Measurements from ENCODE around the gene ARHGAP42.
"Not testable (repeated sequence)": the region's sequence is repeated elsewhere in the genome, so short reads cannot be mapped to it uniquely, and the experiment has no call there.

ARHGAP42 gene, protein sequence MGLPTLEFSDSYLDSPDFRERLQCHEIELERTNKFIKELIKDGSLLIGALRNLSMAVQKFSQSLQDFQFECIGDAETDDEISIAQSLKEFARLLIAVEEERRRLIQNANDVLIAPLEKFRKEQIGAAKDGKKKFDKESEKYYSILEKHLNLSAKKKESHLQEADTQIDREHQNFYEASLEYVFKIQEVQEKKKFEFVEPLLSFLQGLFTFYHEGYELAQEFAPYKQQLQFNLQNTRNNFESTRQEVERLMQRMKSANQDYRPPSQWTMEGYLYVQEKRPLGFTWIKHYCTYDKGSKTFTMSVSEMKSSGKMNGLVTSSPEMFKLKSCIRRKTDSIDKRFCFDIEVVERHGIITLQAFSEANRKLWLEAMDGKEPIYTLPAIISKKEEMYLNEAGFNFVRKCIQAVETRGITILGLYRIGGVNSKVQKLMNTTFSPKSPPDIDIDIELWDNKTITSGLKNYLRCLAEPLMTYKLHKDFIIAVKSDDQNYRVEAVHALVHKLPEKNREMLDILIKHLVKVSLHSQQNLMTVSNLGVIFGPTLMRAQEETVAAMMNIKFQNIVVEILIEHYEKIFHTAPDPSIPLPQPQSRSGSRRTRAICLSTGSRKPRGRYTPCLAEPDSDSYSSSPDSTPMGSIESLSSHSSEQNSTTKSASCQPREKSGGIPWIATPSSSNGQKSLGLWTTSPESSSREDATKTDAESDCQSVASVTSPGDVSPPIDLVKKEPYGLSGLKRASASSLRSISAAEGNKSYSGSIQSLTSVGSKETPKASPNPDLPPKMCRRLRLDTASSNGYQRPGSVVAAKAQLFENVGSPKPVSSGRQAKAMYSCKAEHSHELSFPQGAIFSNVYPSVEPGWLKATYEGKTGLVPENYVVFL

DNA sequence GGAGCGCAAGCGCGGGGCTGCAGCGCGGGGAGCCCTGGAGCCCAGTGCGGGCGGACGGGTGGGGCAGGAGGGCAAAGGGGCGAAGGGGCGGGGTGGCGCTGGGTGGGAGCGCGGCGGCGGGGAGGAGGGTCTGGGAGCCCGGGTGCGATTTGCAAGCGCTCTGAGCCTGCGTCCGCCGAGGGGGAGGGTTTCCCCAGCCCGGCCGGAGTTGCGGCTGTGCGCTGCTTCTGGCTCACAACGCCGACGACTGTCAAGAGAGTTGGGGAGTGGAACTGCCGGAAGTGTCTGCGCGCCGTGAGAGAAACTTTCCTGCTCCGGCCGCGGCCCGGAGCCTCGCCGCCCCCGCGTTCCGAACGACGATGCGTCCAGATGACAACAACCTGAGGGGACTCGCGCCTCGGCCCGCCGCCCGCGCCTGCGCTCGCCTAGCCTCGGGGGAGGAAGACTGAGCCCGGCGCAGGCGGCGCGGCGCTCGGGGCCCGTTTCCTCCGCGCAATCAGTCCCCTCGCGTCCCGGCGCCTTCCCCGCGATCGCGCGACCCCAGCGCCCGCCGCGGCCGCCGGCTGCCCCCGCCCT, at the start of gene ARHGAP42:
TSS of gene ARHGAP42 (plus strand) at position 235 of the 576 bp plus-strand sequence. CDS start 391 bp downstream, outside the sequence.
- DNase-seq (ENCODE audit: low spot score) = peak; percentile 57

DNA sequence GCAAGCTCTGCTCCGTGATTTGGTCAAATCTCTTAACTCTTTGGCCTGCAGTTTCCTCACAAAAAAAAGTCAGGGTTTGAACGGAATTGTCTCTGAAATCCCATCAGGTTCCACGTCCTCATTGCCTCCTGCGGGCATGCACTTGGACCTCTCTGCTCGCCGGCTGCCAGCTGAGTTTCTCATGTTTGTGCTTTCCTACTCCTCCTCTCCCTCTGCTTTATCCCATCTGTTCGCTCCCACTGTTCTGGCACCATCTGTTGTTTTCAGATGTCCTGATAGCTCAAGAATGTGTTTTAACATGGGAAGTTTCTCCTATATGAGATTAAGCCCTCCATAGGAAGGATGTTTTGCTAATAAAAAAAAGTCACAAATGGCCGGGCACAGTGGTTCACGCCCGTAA, 49.4 kb upstream of the ARHGAP42 start:
- no peak for DNase-seq (ENCODE audit: low spot score)

DNA sequence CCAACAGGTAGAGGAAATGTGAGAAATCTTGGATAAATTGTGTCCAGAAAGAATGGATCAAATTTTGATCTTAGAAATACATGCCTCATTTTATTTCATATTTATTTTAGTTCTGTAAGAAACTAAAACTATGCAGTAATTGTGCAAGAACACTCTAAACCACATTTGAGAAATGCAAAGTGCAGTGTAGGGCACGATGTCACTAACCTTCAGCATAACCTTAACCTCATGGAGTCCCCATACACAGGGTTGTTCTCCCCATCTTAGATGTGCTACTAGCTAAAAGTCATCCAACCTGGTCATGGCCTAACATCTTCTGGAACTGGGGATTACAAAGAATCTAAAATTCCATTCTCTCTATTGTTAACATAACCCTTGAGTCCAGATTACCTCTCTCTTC, 48.4 kb upstream of the ARHGAP42 start:
- no peak for DNase-seq (ENCODE audit: low spot score)

DNA sequence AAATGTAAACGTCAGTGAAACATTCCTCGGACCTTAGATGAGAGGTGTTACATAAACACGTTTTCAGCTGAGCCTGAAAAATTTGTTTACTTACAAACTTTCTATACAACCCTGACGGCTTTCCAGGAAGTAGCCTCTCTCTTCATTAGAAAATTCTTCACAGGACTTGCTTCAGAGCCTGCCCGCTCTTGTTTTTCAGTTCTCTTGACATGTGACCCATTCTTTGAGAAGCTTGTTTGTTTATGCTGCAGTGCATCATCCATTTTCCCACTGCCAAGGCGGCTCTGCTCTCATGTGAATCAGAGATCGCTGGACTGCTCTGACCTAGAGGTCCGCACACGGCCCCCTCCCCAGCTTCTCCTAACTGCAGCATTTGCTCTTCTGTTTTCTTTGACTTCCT, 47.9 kb upstream of the ARHGAP42 start:
- DNase-seq (ENCODE audit: low spot score) = peak; percentile 10

DNA sequence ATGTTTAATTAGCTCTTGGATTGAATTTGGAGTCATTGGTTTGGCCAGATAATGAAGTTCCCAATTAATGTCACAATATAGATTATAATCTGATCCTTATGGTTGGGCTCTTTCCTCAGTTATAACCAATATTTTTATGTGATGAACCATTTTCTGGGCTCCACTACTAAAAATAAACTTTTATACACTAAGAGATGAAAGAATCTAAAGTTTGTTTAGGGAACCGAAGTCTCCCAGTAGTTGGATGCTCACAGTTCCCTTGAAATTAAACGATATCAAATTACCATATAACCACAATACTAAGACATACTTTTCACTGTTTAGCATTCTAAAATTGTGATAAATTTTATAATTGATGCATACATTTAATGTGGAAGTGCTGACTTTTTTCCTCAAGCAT, 47.0 kb upstream of the ARHGAP42 start:
- DNase-seq (ENCODE audit: low spot score) = no peak

DNA sequence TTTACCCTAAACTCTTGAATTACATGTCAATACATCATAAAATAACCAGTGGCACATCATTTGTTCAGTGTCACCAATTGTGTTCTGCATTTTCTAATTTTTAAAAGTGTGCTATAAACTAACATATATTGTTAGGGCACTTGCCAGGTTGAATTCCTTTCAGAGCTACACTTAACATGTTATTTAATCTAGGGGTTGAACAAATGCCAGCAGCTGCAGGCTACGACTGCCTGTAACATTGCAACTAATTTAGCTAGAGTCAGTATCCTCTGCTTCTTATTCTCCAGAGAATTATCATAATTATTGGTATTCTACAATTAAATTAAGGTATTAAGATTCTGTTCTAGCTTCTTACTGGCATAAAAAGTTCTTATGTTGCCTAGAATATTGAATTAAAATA, 46.4 kb upstream of the ARHGAP42 start:
- no peak for DNase-seq (ENCODE audit: low spot score)

DNA sequence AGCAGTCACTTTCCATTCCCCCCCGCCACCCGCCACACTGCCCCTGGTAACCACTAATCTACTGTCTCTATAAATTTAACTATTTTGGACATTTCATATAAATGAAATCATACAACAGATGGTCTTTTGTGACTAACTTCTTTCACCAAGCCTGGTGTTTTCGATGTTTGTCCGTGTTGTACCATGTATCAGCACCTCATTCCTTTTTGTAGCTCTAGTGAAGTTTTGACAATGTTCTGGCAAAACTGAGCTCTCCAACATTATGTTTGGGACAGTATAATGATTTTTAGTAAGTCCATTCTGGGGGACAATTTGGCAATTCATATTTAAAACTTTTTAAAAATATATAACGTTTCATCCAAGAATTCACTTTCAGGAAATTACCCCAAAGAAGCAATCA, 45.6 kb upstream of the ARHGAP42 start:
- no peak for DNase-seq (ENCODE audit: low spot score)

DNA sequence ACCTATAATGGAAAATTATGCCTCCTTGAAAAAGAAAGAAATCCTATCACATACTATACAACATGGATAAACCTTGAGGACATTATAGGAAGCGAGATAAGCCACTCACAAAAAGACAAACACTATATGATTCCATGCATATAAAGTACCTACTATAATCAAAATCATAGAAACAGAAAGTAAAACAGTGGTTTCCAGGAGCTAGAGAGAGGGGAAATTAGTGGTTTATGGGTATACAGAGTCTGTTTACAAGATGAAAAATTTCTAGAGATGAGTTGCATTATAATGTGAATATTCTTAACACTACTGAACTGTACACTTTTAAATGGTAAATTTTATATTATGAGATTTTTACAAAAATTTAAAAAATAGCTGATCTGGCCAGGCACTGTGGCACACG, 40.5 kb upstream of the ARHGAP42 start:
- DNase-seq (ENCODE audit: low spot score) = no peak

DNA sequence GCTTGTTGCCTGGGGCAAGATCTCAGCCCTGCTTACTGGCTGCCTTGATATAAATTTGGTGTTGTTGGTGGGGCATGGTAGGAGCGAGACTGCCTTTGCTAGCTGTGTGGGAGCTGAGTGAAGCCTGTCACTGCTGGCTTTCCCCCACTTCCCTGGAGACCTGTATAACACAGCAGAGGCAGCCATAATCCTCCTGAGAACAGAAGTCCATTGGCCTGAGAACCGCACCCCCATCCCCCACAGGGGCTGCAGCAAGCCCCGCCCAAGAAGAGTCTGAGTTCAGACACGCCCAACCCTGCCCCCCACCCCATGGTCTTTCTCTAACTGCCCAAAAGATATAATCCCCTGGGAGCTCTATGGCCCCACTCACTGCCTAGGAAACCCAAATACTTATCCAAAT, 39.2 kb upstream of the ARHGAP42 start:
- no peak for DNase-seq (ENCODE audit: low spot score)

DNA sequence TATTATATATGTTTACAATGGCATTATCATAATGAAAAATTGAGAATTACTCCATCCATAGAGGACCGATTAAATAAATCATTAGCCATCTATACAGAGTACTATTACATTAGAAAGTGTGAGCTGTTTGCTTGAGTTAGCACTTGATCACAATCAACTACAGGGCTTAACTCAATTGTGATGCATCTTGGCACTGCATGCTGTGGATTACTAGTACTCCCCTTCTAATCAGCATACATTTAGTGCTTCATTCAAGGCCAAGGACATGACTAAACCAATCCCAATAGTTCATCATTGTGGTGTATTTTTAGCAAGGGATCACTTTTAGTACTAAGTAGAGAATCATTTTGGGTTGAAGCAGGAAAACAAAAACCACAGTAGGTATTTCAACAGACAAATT, 23.5 kb upstream of the ARHGAP42 start:
- DNase-seq (ENCODE audit: low spot score) = no peak

DNA sequence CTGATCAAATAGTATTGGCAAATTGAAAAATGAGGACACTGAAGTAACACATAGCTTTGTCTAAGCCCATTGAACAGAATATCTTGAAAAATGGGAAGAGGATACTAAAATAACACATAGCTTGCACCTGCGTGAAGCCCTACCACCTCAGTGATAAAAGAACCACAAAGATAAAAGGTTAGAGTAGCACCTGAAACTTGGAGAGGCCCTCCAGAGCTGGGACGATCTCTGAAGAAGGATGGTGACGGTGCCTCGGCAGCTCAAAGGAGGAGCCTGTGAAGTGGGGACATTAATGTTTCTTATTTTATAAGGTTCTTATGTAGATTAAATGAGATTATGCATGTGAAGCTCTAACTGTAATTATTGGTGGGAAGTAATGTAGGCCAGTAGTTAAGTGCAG, 23.1 kb upstream of the ARHGAP42 start:
- DNase-seq (ENCODE audit: low spot score) = no peak

DNA sequence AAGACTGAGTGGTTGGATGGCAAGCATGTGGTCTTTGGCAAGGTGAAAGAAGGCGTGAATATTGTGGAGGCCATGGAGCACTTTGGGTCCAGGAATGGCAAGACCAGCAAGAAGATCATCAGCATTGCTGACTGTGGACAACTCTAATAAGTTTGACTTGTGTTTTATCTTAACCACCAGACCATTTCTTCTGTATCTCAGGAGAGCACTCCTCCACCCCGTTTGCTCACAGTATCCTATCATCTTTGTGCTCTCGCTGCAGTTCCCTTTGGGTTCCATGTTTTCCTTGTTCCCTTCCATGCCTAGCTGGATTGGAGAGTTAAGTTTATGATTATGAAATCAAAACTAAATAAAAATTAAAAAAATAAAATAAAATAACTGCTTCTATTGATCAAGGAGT, 20.3 kb upstream of the ARHGAP42 start:
- not testable (repeated sequence) for DNase-seq (ENCODE audit: low spot score)

DNA sequence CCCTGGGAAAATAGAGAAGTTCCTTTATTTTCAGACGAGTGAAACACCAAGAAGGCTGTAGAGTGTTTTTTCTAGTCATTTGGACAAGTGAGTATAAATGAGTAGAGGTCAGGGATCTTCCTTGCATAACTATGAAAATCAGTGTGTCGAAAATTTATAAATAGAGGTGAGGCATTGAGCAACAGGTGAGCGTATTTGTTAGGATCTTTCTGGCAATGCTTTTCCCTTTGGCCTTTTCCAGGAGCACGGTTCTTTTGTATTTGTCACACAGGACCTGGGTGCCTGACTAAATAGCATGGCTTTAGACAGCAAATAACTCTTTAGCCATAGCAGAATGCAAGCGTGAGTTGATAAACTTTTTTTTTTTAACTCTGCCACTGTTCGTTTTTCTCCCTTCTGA, 19.6 kb upstream of the ARHGAP42 start:
- no peak for DNase-seq (ENCODE audit: low spot score)

DNA sequence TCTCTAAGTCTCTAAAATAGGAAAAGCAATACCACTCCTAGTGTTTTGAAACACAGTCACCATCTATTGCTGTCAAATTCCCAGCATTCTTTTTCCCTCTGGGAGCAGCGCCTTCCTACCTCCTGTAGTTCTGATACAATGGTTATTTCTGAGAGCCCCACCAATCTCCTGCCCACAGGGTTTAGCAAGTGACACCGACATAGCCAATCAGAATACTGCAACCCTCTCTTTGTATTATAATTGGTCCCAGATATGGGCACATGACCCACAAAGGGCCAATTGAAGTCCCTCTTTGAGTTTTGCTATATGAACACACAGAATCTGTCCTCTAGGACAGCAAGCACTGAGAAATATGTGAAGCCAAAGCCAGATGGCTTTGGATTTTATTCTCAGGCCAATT, 16.9 kb upstream of the ARHGAP42 start:
- no peak for DNase-seq (ENCODE audit: low spot score)

DNA sequence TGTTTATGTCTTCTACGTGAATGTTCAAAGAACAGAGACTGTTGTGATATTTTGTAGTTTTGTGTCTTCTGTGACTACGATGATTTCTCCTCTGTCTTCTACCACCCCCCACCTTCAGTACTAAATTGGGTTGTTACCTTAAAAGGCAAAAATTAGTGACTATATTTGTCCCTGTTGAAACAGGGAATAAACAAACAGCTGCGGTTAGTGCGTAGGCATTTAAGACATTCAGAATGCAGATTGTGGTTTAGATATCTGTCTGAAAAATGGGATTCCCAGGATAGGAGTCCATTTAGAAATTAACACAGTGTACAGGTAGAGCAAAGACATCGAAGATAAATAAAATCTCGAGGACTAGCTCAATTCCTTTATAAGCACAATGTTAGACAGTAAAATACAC, 15.6 kb upstream of the ARHGAP42 start:
- DNase-seq (ENCODE audit: low spot score) = no peak

DNA sequence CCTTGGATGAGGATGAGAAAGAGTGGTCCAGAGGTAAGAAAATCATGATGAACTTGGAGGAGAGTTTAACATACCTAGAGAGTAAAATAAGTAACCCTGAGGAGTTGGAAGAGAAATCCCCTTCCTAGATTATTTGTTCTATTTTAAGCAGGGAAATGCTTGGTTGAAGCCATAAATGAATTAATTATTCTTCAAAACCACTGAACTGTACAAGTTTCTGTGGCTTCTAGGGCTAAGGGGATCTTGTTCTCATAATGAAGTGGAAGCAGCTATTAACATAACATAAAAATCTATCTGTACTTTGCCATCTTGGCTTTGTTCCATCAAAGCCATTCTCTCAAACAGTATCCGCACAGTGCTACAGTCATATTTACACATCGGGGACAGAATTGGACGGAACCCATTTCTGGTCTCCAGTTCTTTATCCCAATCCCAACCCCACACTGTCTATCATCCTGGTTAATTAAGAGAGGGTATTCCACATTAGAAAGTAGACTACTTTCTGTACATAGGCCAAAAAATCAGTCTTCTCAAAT, 14.5 kb upstream of the ARHGAP42 start:
- DNase-seq (ENCODE audit: low spot score) = no peak

DNA sequence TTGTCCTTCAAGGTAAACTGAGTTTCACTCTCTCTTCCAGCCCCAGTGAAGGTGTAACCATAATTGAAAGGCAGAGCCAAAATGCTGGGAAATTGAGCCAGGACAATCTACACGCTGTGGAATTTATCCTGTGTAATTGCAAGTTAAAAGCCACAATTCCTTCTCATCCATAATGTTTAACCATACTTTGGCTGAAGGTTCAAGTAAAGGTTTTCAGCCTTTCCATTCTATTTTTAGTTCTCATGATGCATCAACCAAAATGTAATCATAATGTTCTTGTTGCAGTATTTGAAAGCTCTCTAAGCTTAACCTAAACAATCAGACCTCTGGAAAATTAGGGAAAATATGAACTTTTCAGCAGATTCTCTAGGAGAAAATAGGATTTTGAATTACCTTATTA, 14.0 kb upstream of the ARHGAP42 start:
- no peak for DNase-seq (ENCODE audit: low spot score)

DNA sequence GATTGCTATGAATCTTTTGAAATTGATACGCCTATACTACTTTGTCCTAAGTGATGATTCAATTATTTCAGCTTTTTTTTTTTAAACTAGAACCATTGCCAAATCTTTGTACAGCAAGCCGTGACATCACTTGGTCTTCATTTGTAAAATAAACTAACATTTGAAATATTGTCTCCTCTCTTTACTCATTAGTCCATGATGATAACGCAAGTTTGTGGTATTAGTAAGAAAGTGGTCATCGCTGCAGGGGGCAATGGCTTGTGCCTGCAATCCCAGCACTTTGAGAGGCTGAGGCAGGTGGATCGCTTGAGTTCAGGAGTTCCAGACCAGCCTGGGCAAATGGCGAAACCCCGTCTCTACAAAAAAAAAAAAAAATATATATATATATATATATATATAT, 12.9 kb upstream of the ARHGAP42 start:
- DNase-seq (ENCODE audit: low spot score) = no peak

DNA sequence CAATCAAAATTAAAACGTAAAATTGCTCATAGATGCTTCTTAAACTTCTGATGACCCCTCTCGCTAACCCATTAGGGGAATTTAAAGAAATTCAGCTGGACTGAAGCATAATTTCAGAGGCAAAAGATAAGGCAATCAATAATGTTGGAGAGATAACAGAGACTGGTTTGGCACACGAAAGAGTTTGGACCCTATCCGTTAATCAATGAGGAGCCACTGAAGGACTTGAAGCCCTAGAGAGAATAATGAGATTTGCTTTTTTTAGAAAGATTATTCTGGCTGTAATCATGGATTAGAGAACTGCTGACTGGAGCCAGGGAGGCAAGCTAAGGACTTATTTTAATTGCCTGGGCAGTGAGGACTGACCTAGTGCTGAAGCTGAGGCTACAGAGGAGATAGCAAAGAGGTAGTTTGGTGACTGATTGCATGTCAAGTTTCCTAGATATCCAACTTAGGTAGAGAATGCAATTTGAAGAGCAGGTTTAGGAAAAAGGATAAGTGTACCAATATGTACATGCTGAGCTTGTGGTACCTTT, 11.9 kb upstream of the ARHGAP42 start:
- no peak for DNase-seq (ENCODE audit: low spot score)

DNA sequence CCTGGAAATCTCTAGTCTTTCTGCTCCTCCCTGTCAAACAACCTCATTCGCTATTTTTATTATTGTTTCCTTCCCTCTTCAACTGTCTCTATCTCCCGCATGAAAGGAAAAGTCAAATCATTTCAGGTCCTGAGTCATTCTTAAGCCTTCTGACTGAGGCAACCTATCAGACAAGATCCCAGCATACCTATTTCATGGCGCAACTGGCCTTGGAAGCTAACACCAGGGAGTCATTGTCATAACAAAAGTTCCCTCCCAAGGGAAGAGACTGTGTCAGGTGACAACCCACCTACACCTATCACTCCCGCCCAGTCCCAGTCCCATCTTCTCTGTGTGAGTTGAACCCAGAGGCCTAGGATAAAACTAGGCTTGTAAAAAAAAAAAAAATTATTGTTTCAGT, 10.2 kb upstream of the ARHGAP42 start:
- no peak for DNase-seq (ENCODE audit: low spot score)

DNA sequence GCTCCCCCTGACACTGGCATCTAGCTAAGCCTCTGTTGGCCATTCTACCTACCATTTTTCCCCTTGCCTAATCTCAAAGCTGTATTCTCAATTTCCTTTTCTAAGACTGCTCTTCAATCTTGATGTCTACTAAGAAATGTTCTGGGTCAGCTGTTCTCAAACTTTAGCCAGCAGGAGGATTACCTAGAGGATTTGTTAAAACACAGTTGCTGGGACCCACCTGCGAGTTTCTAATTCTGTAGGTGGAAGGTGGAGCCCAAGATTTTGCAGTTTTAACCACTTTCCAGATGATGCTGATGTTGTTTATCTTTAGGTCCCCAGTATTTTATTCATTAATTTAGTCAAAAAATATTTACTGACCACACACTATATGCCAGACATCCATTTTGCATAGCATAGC, 9.3 kb upstream of the ARHGAP42 start:
- no peak for DNase-seq (ENCODE audit: low spot score)

DNA sequence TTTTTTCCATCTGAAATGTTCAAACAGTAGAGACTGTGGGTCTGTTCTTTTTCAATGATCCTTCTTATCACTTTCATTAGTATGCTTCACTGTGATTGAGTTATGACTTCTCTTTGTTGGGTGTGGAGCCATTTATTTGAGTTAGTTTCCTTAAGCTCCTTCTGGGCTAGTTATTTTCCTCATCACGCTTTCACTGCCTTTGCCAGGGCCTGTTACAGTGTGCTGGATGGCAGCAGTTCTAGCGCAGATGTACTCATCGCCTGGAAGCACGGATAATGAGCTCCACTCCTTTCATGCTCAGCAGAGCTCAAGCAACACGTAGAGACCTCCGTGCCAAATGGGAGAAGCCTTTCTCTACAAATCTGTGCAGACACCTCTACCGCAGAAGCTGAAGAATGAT, 7.0 kb upstream of the ARHGAP42 start:
- DNase-seq (ENCODE audit: low spot score) = no peak
